AG08396 (cell line): ENCODE measurements around the gene LIN52.

Source experiments
- DNase-seq: peaks from one replicate; pipeline ENCODE4 v3.0.0; 2012; ENCODE audit warnings: low spot score, mixed read lengths

The LIN52 gene

GRCh38 chr14:74194506-74195274 lies 109.9 kb downstream of the LIN52 start:
- no peak for DNase-seq

- no peak for DNase-seq
These were observed 110.9 kb downstream of the LIN52 start for GRCh38 chr14:74195623-74196022.

GRCh38 chr14:74198441-74199234 lies 113.9 kb downstream of the LIN52 start:
- DNase-seq = no peak

- no peak for DNase-seq
These were observed 117.4 kb downstream of the LIN52 start for GRCh38 chr14:74202113-74202512.

- no peak for DNase-seq
These were observed 118.9 kb downstream of the LIN52 start for GRCh38 chr14:74203639-74204038.

- no peak for DNase-seq
These were observed 119.7 kb downstream of the LIN52 start for GRCh38 chr14:74204491-74204890.

GRCh38 chr14:74205882-74206281 lies 121.1 kb downstream of the LIN52 start:
- no peak for DNase-seq

GRCh38 chr14:74207943-74208342 lies 123.2 kb downstream of the LIN52 start:
- DNase-seq = no peak

GRCh38 chr14:74208642-74209041 lies 123.9 kb downstream of the LIN52 start:
- DNase-seq = no peak

GRCh38 chr14:74211945-74212580 lies 127.3 kb downstream of the LIN52 start:
- no peak for DNase-seq

GRCh38 chr14:74213907-74214803 lies 129.4 kb downstream of the LIN52 start:
- no peak for DNase-seq

GRCh38 chr14:74216671-74217070 lies 131.9 kb downstream of the LIN52 start:
- DNase-seq = no peak

- DNase-seq = peak; percentile 89
These were observed 133.1 kb downstream of the LIN52 start for GRCh38 chr14:74217672-74218448.

GRCh38 chr14:74218462-74218861 lies 133.7 kb downstream of the LIN52 start:
- no peak for DNase-seq

GRCh38 chr14:74219277-74220205 lies 134.8 kb downstream of the LIN52 start:
- no peak for DNase-seq

GRCh38 chr14:74220991-74221390 lies 136.2 kb downstream of the LIN52 start:
- DNase-seq = no peak

GRCh38 chr14:74221741-74222140 lies 137.0 kb downstream of the LIN52 start:
- DNase-seq = no peak

GRCh38 chr14:74223016-74223415 lies 138.3 kb downstream of the LIN52 start:
- no peak for DNase-seq

- DNase-seq = no peak
These were observed 147.0 kb downstream of the LIN52 start for GRCh38 chr14:74231784-74232183.

- no peak for DNase-seq
These were observed 150.3 kb downstream of the LIN52 start for GRCh38 chr14:74235017-74235416.
